Fibroblast of lung (primary cell): ENCODE measurements around the gene SYT13. TPM values are rescaled to one million over a fixed set of nuclear protein-coding genes. Genes with fewer than 3 reads are reported as not detected.

Experiments used
- DNase-seq, 2 donors: peaks; one replicate each; pipeline versions ENCODE4 v3.0.0 to v3.0.0-alpha.2; 2010; ENCODE audit warnings: low read depth in 2 of 2
- H2AFZ ChIP-seq: 2 replicates; pipeline ENCODE4 v1.5.1; 2012; ENCODE audit warnings: low read length, control low read depth, inconsistent platforms
- H3K27ac ChIP-seq: 2 replicates; pipeline ENCODE4 v1.5.1; 2011; ENCODE audit warnings: low read length, control low read depth; ENCODE audit not compliant: insufficient read depth
- H3K27me3 ChIP-seq: 2 replicates; pipeline ENCODE4 v1.5.1; 2011; ENCODE audit warnings: mild to moderate bottlenecking, low read length; ENCODE audit not compliant: control insufficient read depth, insufficient read depth
- H3K36me3 ChIP-seq: 2 replicates; pipeline ENCODE4 v1.5.1; 2011; ENCODE audit warnings: low read length; ENCODE audit not compliant: control insufficient read depth, insufficient read depth
- H3K4me1 ChIP-seq: 2 replicates; pipeline ENCODE4 v1.5.1; 2011; ENCODE audit warnings: low read length; ENCODE audit not compliant: control insufficient read depth, insufficient read depth; ENCODE audit errors: extremely low read depth
- H3K4me2 ChIP-seq: 2 replicates; pipeline ENCODE4 v1.5.1; 2011; ENCODE audit warnings: low read length, control low read depth; ENCODE audit not compliant: insufficient read depth; ENCODE audit errors: extremely low read depth
- H3K4me3 ChIP-seq, 4 experiments: fragments of 200-600 bp in 1 of 4; sonication (generic) in 1 of 4; replicated peaks in 1 of 4; 2 replicates each; pipeline ENCODE4 v1.5.1; 2011 to 2016; ENCODE audit warnings: low read length in 4 of 4, low read depth in 3 of 4, mild to moderate bottlenecking in 3 of 4, control low read depth in 2 of 4, inconsistent platforms in 1 of 4, mixed read lengths in 1 of 4; ENCODE audit not compliant: insufficient read depth in 1 of 4; ENCODE audit errors: control extremely low read depth in 1 of 4
- H3K79me2 ChIP-seq: 2 replicates; pipeline ENCODE4 v1.5.1; 2012; ENCODE audit warnings: mild to moderate bottlenecking, low read length, inconsistent platforms; ENCODE audit not compliant: control insufficient read depth, insufficient read depth
- H3K9ac ChIP-seq: 2 replicates; pipeline ENCODE4 v1.5.1; 2011; ENCODE audit warnings: mild to moderate bottlenecking, low read length, control low read depth; ENCODE audit not compliant: insufficient read depth
- H3K9me3 ChIP-seq: 2 replicates; pipeline ENCODE4 v1.5.1; 2012; ENCODE audit warnings: low read depth, low read length; ENCODE audit not compliant: control insufficient read depth, insufficient read depth
- H4K20me1 ChIP-seq: 2 replicates; pipeline ENCODE4 v1.5.1; 2011; ENCODE audit warnings: low read length; ENCODE audit not compliant: control insufficient read depth, insufficient read depth; ENCODE audit errors: extremely low read depth
- EZH2 ChIP-seq: IDR thresholded peaks from 2 replicates; pipeline ENCODE4 v1.5.1; 2012; ENCODE audit warnings: low read length, control low read depth, mild to moderate bottlenecking; ENCODE audit errors: missing control alignments
- polyA plus RNA-seq, 2 donors: library from polyadenylated mRNA; depleted of rRNA in 1 of 2; stranded (reverse) in 1 of 2; unstranded in 1 of 2; fragments of >200 nt; gene quantifications; 2 replicates each; pipeline ENCODE4 v1.2.1, GENCODE V29; 2011 to 2012; ENCODE audit warnings: missing spikeins in 1 of 2
- total RNA-seq: library from RNA; depleted of rRNA; stranded (reverse); fragments of >200 nt; gene quantifications from 2 replicates; pipeline ENCODE4 v1.2.1, GENCODE V29; 2014
- TF ChIP-seq, protein P1 (sequence below), 2 donors: IDR thresholded peaks in 1 of 2; conservative IDR thresholded peaks in 1 of 2; 1 replicate in 1 of 2; 2 replicates in 1 of 2; pipeline ENCODE4 v1.5.1; 2011 to 2012; ENCODE audit warnings: low read length in 2 of 2, control low read depth in 1 of 2, inconsistent platforms in 1 of 2, low read depth in 1 of 2, mild to moderate bottlenecking in 1 of 2

SYT13 gene
- total and polyA plus RNA-seq, 2 donors (not counting 1 experiment from before 2014, with no cell fraction given), result not detected

DNA sequence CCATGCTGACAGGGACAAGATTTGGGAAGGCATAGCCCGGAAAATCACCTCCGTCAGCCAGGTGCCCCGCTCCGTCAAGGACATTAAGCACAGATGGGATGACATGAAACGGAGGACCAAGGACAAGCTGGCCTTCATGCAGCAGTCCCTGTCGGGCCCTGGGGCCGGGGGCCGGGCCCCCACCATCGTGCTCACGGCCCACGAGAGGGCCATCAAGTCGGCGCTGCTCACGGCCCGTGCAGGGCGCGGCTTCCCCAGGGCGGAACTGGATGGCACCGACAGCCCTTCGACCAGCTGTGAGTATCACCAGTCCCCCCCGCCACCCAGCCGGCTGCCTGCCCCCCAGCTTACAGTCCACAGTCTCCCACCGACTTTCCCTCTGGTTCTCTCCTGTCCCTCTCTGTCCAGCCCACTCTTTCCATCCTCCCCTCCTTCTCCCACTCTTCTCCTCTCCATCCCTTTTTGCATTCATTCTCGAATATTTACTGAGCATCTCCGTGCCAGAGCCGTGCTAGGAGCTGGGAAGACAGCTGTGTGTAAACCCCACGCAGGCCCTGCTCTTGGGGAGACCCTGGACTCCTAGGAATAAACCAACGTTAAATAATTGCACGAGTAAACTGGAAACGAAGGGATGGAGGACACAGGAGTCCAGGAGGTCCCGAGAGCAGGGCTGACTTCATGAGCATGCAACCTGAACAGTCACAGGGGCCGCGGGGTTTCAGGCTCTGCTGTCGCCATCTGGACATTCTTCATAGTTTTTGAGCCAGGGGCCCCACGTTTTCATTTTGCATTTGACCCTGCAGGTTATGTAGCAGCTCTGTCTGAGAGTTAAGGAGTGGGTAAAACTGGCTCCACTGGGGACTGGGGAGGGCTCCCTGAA, 76.9 kb downstream of the SYT13 start:
- no peaks in the 10 kb centered on the region for H3K27me3 ChIP-seq
- H2AFZ ChIP-seq, result no peak overlapping the region
- no peaks in the 10 kb centered on the region for H3K36me3 ChIP-seq
- H3K4me3 ChIP-seq, result no peak overlapping the region
- H3K4me2 ChIP-seq, result no peak overlapping the region
- DNase-seq, result no peak
- no peak overlapping the region for H3K9ac ChIP-seq
- H3K79me2 ChIP-seq, result no peaks in the 10 kb centered on the region
- TF ChIP-seq, protein P1, sequence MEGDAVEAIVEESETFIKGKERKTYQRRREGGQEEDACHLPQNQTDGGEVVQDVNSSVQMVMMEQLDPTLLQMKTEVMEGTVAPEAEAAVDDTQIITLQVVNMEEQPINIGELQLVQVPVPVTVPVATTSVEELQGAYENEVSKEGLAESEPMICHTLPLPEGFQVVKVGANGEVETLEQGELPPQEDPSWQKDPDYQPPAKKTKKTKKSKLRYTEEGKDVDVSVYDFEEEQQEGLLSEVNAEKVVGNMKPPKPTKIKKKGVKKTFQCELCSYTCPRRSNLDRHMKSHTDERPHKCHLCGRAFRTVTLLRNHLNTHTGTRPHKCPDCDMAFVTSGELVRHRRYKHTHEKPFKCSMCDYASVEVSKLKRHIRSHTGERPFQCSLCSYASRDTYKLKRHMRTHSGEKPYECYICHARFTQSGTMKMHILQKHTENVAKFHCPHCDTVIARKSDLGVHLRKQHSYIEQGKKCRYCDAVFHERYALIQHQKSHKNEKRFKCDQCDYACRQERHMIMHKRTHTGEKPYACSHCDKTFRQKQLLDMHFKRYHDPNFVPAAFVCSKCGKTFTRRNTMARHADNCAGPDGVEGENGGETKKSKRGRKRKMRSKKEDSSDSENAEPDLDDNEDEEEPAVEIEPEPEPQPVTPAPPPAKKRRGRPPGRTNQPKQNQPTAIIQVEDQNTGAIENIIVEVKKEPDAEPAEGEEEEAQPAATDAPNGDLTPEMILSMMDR (conservative IDR thresholded peaks at IDR 0.05 in 1 of 2, IDR thresholded peaks at IDR 0.05 in 1 of 2; ENCODE audit: low read depth in 1 of 2, low read length in 2 of 2), result no peak
- no peak for TF ChIP-seq EZH2
- H3K4me1 ChIP-seq, result no peaks in the 10 kb centered on the region
- no peaks in the 10 kb centered on the region for H3K9me3 ChIP-seq
- no peak overlapping the region for H3K27ac ChIP-seq
- no peaks in the 10 kb centered on the region for H4K20me1 ChIP-seq

- H3K4me2 ChIP-seq, result no peak overlapping the region
- H2AFZ ChIP-seq, result no peak overlapping the region
- H3K36me3 ChIP-seq, result no peaks in the 10 kb centered on the region
- no peaks in the 10 kb centered on the region for H3K9me3 ChIP-seq
- no peaks in the 10 kb centered on the region for H3K79me2 ChIP-seq
- no peak overlapping the region for H3K9ac ChIP-seq
- TF ChIP-seq, protein P1 (conservative IDR thresholded peaks at IDR 0.05 in 1 of 2, IDR thresholded peaks at IDR 0.05 in 1 of 2; ENCODE audit: low read depth in 1 of 2, low read length in 2 of 2), result no peak
- TF ChIP-seq EZH2, result no peak
- H4K20me1 ChIP-seq, result no peaks in the 10 kb centered on the region
- H3K27ac ChIP-seq, result no peak overlapping the region
- H3K27me3 ChIP-seq, result no peaks in the 10 kb centered on the region
- H3K4me3 ChIP-seq, result no peak overlapping the region
- no peak for DNase-seq
- H3K4me1 ChIP-seq, result no peaks in the 10 kb centered on the region
Measured at GRCh38 chr11:45208135-45208534, 78.0 kb downstream of the SYT13 start.

DNA sequence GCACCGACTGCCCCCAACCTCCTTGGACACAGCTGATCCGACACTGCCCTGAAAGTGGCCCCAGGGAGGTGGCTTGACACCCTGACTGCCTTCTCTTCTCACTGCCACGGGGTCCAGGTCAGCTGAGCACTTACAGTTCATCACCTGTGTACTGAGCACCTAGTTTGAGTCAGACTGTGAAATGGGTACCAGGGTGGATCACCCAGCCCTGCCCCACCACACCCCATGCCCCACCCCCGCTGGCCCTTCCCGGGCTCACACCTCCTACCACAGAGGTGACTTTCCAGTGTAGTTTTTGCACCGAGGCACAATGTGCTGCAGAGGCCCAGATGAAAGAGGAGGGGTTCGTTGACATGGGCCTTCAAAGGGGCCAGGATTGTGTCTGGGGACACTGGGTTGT, 80.2 kb downstream of the SYT13 start:
- Histone ChIP-seq H3K4me1 (no peaks in the 10 kb centered on the region), H2AFZ (no peak overlapping the region), H3K9me3 (no peaks in the 10 kb centered on the region), H3K79me2 (no peaks in the 10 kb centered on the region), H3K4me2 (no peak overlapping the region), H3K36me3 (no peaks in the 10 kb centered on the region), H3K9ac (no peak overlapping the region), H3K27ac (no peak overlapping the region), H3K4me3 (no peak overlapping the region), H4K20me1 (no peaks in the 10 kb centered on the region), H3K27me3 (no peaks in the 10 kb centered on the region)
- TF ChIP-seq, protein P1 (conservative IDR thresholded peaks at IDR 0.05 in 1 of 2, IDR thresholded peaks at IDR 0.05 in 1 of 2; ENCODE audit: low read depth in 1 of 2, low read length in 2 of 2), result no peak
- TF ChIP-seq EZH2, result no peak
- no peak for DNase-seq
